Spleen (tissue), 11 donors: ENCODE measurements around the gene PLXNA1. TPM values are rescaled to one million over a fixed set of nuclear protein-coding genes. Genes with fewer than 3 reads are reported as not detected.

Experiments
- DNase-seq: peaks from one replicate; pipeline ENCODE4 v3.0.0-alpha.2; 2020
- H3K27ac ChIP-seq, 8 donors: fragments of 200-600 bp; sonication (generic) in 7 of 8; 1 replicate in 4 of 8; 2 replicates in 4 of 8; pipeline versions ENCODE4 v1.5.0 to v1.8.0; 2016 to 2021; ENCODE audit warnings: inconsistent platforms in 4 of 8, mild to moderate bottlenecking in 4 of 8, moderate library complexity in 1 of 8
- H3K27me3 ChIP-seq, 7 donors: fragments of 200-600 bp; sonication (generic) in 6 of 7; replicated peaks in 1 of 7; 1 replicate in 4 of 7; 2 replicates in 3 of 7; pipeline versions ENCODE4 v1.5.0 to v1.8.0; 2016 to 2021; ENCODE audit warnings: inconsistent platforms in 3 of 7, mild to moderate bottlenecking in 1 of 7
- H3K36me3 ChIP-seq, 6 donors: fragments of 200-600 bp; sonication (generic) in 5 of 6; 1 replicate in 4 of 6; 2 replicates in 2 of 6; pipeline versions ENCODE4 v1.5.0 to v1.8.0; 2016 to 2021; ENCODE audit warnings: inconsistent platforms in 2 of 6
- H3K4me1 ChIP-seq, 6 donors: fragments of 200-600 bp; sonication (generic) in 5 of 6; 1 replicate in 3 of 6; 2 replicates in 3 of 6; pipeline versions ENCODE4 v1.5.0 to v1.8.0; 2016 to 2021; ENCODE audit warnings: inconsistent platforms in 3 of 6
- H3K4me3 ChIP-seq, 8 donors: fragments of 200-600 bp; sonication (generic) in 7 of 8; 1 replicate in 4 of 8; 2 replicates in 4 of 8; pipeline versions ENCODE4 v1.5.0 to v1.8.0; 2016 to 2021; ENCODE audit warnings: inconsistent platforms in 4 of 8, mild to moderate bottlenecking in 4 of 8, moderate library complexity in 2 of 8
- H3K9me3 ChIP-seq, 8 donors: fragments of 200-600 bp; sonication (generic) in 7 of 8; 1 replicate in 4 of 8; 2 replicates in 4 of 8; pipeline versions ENCODE4 v1.5.0 to v1.8.0; 2016 to 2021; ENCODE audit warnings: inconsistent platforms in 4 of 8
- CTCF ChIP-seq, 11 experiments: fragments of 200-600 bp in 7 of 11; fragments of 450-650 bp in 4 of 11; sonication (generic) in 4 of 11; IDR thresholded peaks in 8 of 11; conservative IDR thresholded peaks in 3 of 11; 1 replicate in 7 of 11; 2 replicates in 4 of 11; pipeline versions ENCODE4 v1.4.0 to v1.8.0; 2016 to 2021; ENCODE audit warnings: antibody characterized with exemption in 11 of 11, inconsistent platforms in 4 of 11, mild to moderate bottlenecking in 1 of 11
- POLR2A ChIP-seq, 3 donors: fragments of 450-650 bp; IDR thresholded peaks; one replicate each; pipeline ENCODE4 v1.5.1; 2017; ENCODE audit warnings: antibody characterized with exemption in 3 of 3, mild to moderate bottlenecking in 1 of 3
- POLR2AphosphoS5 ChIP-seq, 3 donors: sonication (generic); formaldehyde crosslinking; IDR thresholded peaks; one replicate each; pipeline ENCODE4 v1.5.1; 2017; ENCODE audit warnings: antibody characterized with exemption in 3 of 3
- WGBS, 5 donors: extraction: QIAGEN DNeasy Blood & Tissue Kit in 3 of 5; methylation state at CpG; one replicate each; pipeline versions ENCODE4 v1.1.5 to v1.1.7; 2013 to 2018; 5-methylcytosine and 5-hydroxymethylcytosine counted together
- intact Hi-C: fragments of 100-400 bp; cut with DNase I; formaldehyde crosslinking; loops from one replicate; pipeline ENCODE4 v1.15.0; 2023; ENCODE audit warnings: low total_unique reads
- polyA plus RNA-seq, 3 donors: library from polyadenylated mRNA; stranded (reverse); fragments of 200-250 nt; gene quantifications; one replicate each; pipeline ENCODE4 v1.2.1, GENCODE V29; 2013
- total RNA-seq, 7 donors: library from RNA; depleted of rRNA in 3 of 7; stranded (reverse); fragments of >200 nt in 3 of 7; fragmentation: NEBNext Ultra II Directional in 4 of 7; extraction: Animal tissue kit (Norgen Biotek cat#: 25700) in 4 of 7; gene quantifications; one replicate each; pipeline versions ENCODE4 v1.1.0 to v1.2.1, GENCODE V29; 2016 to 2021
- donor health status: healthy with polysubstance abuse.
- donor health status: DM: no; HTN: no; CAD: no; lungs with moderate emphysema.
- donor health status: DM: no; HTN: no; CAD: no.
- donor health status: Bipolar disorder and iron deficiency.
- donor health status: healthy.
- donor health status: DM: no; HTN: no; CAD: no.
- donor health status: DM: yes; HTN: yes; CAD: no.

The PLXNA1 gene
- total and polyA plus RNA-seq, 10 donors = 3.7 to 47.6 (median 31.0) TPM

- Histone ChIP-seq H3K36me3 (peaks cover 4 to 80% (median 62%) of the 10 kb centered on the region in 6 donors), H3K4me1 (peaks cover 0 to 27% (median 4%) of the 10 kb centered on the region in 6 donors), H3K4me3 (no peak overlapping the region), H3K27ac (no peak overlapping the region), H3K9me3 (no peaks in the 10 kb centered on the region), H3K27me3 (no peaks in the 10 kb centered on the region)
- DNase-seq = no peak
- intact Hi-C loops = no loop called here
- TF ChIP-seq CTCF (IDR thresholded peaks at IDR 0.05 in 8 of 11, conservative IDR thresholded peaks at IDR 0.05 in 3 of 11) (no peak), POLR2AphosphoS5 (IDR thresholded peaks at IDR 0.05) (no peak), POLR2A (IDR thresholded peaks at IDR 0.05) (no peak)
- 84 to 98% (median 93%) methylated on average over 5 to 7 of the region's 7 CpGs for WGBS, 5 donors
Observed at GRCh38 chr3:127031845-127032244, 48.9 kb downstream of the PLXNA1 start.

- Histone ChIP-seq H3K27me3 (no peaks in the 10 kb centered on the region), H3K4me1 (peaks cover 0 to 27% (median 4%) of the 10 kb centered on the region in 6 donors), H3K9me3 (no peaks in the 10 kb centered on the region), H3K36me3 (peaks cover 4 to 74% (median 59%) of the 10 kb centered on the region in 6 donors), H3K4me3 (no peak overlapping the region), H3K27ac (no peak overlapping the region)
- TF ChIP-seq POLR2A (IDR thresholded peaks at IDR 0.05) (no peak), CTCF (IDR thresholded peaks at IDR 0.05 in 8 of 11, conservative IDR thresholded peaks at IDR 0.05 in 3 of 11) (no peak), POLR2AphosphoS5 (IDR thresholded peaks at IDR 0.05) (no peak)
- WGBS, 5 donors = 85 to 91% (median 89%) methylated on average over 12 to 21 of the region's 21 CpGs
- intact Hi-C loops = no loop called here
- no peak for DNase-seq
Observed at GRCh38 chr3:127032296-127032990, 49.5 kb downstream of the PLXNA1 start.

Other genes starting within 250 kb of the PLXNA1 start
- not detected for gene PRR23E, start 210.0 kb downstream of the PLXNA1 start, total RNA-seq
- not detected for gene PRR23E, start 210.0 kb downstream of the PLXNA1 start, polyA plus RNA-seq